ENCODE data around the gene FOXP1.

- TF ChIP-seq CTCF (IDR thresholded peaks at IDR 0.05) (no peak), POLR2AphosphoS5 (IDR thresholded peaks at IDR 0.05) (no peak)
These were observed 365.0 kb downstream of the FOXP1 start for GRCh38 chr3:71218508-71218907.
